WTC11 (cell line): Measurements from ENCODE around the gene RMRP. TPM values are rescaled to one million over a fixed set of nuclear protein-coding genes. Genes with fewer than 3 reads are reported as not detected.

Experiments used
- ATAC-seq: fragments of 200-7000 bp; cut with Tn5 transposase; 2 replicates; pipeline ENCODE4 v1.10.0; 2021; ENCODE audit warnings: mild to moderate bottlenecking, moderate library complexity
- CTCF ChIA-PET: fragments of 300-600 bp; sonication (Branson Sonifier 250); formaldehyde crosslinking; loops from one replicate; lab custom pipeline; 2021; ENCODE audit warnings: antibody characterized with exemption; lab: Charles Lee
- POLR2A ChIA-PET: fragments of 350-600 bp; sonication (Branson Sonifier 250); formaldehyde crosslinking; loops from one replicate; lab custom pipeline; 2021; ENCODE audit warnings: antibody characterized with exemption; lab: Charles Lee
- DNase-seq: peaks from one replicate; pipeline ENCODE4 v3.0.0; 2021; ENCODE audit warnings: low spot score
- H3K27ac Mint-ChIP-seq: 2 replicates; pipeline ENCODE4 v1.8.0; 2021; ENCODE audit warnings: mixed read lengths
- H3K27me3 Mint-ChIP-seq: 2 replicates; pipeline ENCODE4 v1.8.0; 2021; ENCODE audit warnings: low read depth, mild to moderate bottlenecking, moderate library complexity, mixed read lengths
- H3K36me3 Mint-ChIP-seq: 2 replicates; pipeline ENCODE4 v1.8.0; 2021; ENCODE audit warnings: mixed read lengths
- H3K4me1 Mint-ChIP-seq: 2 replicates; pipeline ENCODE4 v1.8.0; 2022; ENCODE audit warnings: mixed read lengths
- H3K4me3 Mint-ChIP-seq: 2 replicates; pipeline ENCODE4 v1.8.0; 2021; ENCODE audit warnings: mild to moderate bottlenecking, moderate library complexity, mixed read lengths
- H3K9me3 Mint-ChIP-seq: 2 replicates; pipeline ENCODE4 v1.8.0; 2021; ENCODE audit warnings: mixed read lengths
- ATF6 ChIP-seq: sonication (generic); formaldehyde crosslinking; IDR thresholded peaks from 2 replicates; pipeline ENCODE4 v1.8.1; 2023; ENCODE audit warnings: mild to moderate bottlenecking, missing genetic modification reagents
- ELF4 ChIP-seq: sonication (generic); formaldehyde crosslinking; IDR thresholded peaks from 2 replicates; pipeline ENCODE4 v1.8.1; 2022; ENCODE audit warnings: low read depth, mild to moderate bottlenecking, moderate library complexity, missing genetic modification reagents
- FOXP1 ChIP-seq: sonication (generic); formaldehyde crosslinking; IDR thresholded peaks from 2 replicates; pipeline ENCODE4 v1.8.0; 2022; ENCODE audit warnings: missing genetic modification reagents, mild to moderate bottlenecking, moderate library complexity, borderline replicate concordance
- PRDM15 ChIP-seq: sonication (generic); formaldehyde crosslinking; IDR thresholded peaks from 2 replicates; pipeline ENCODE4 v1.8.0; 2022; ENCODE audit warnings: missing genetic modification reagents
- STAT6 ChIP-seq: sonication (generic); formaldehyde crosslinking; conservative IDR thresholded peaks from 2 replicates; pipeline ENCODE4 v1.8.1; 2023; ENCODE audit warnings: mild to moderate bottlenecking, low read depth, missing genetic modification reagents, moderate library complexity
- USF1 ChIP-seq: sonication (generic); formaldehyde crosslinking; IDR thresholded peaks from 2 replicates; pipeline ENCODE4 v1.8.0; 2022; ENCODE audit warnings: mild to moderate bottlenecking, missing genetic modification reagents
- USF2 ChIP-seq: sonication (generic); formaldehyde crosslinking; IDR thresholded peaks from 2 replicates; pipeline ENCODE4 v1.8.1; 2023; ENCODE audit warnings: mild to moderate bottlenecking, missing genetic modification reagents, moderate library complexity
- ZMAT4 ChIP-seq: fragments of 250-450 bp; sonication (Bioruptor Pico); IDR thresholded peaks from 2 replicates; pipeline ENCODE4 v1.9.0; 2021; ENCODE audit warnings: mild to moderate bottlenecking
- ZNF416 ChIP-seq: fragments of 250-450 bp; sonication (Bioruptor Pico); IDR thresholded peaks from 2 replicates; pipeline ENCODE4 v1.9.0; 2021; ENCODE audit warnings: mild to moderate bottlenecking, inconsistent platforms
- ZNF425 ChIP-seq: fragments of 250-450 bp; sonication (Bioruptor Pico); conservative IDR thresholded peaks from 2 replicates; pipeline ENCODE4 v1.9.0; 2021; ENCODE audit warnings: mild to moderate bottlenecking
- ZNF532 ChIP-seq: fragments of 250-450 bp; sonication (Bioruptor Pico); IDR thresholded peaks from 2 replicates; pipeline ENCODE4 v1.9.0; 2021; ENCODE audit warnings: mild to moderate bottlenecking, borderline replicate concordance
- total RNA-seq: library from RNA; stranded (reverse); gene quantifications from 3 replicates; pipeline ENCODE4 v1.2.3, GENCODE V29; 2021

Gene RMRP
- total RNA-seq, 1 experiment from 2014 or later: 25,958 TPM

GRCh38 chr9:35619800-35620158 is 38.0 kb downstream of the RMRP start (continued):
- no peak for TF ChIP-seq ZNF425
- TF ChIP-seq, all 79 proteins: peak for 0

- POLR2A ChIA-PET: no interaction called here
- H3K4me1 Mint-ChIP-seq: peaks cover 9% of the 10 kb centered on the region
- no peak for ATAC-seq
- DNase-seq: no peak
- H3K27ac Mint-ChIP-seq: no peak overlapping the region
- no peaks in the 10 kb centered on the region for H3K9me3 Mint-ChIP-seq
- H3K4me3 Mint-ChIP-seq: no peak overlapping the region
- CTCF ChIA-PET: interaction anchor here (0.9 to 2.0 kb wide), 4 partner anchors 9 to 27 kb away, joined by 3 to 13 read pairs (median 5); no protein-coding TSS in a partner anchor
- no peaks in the 10 kb centered on the region for H3K36me3 Mint-ChIP-seq
- peaks cover 53% of the 10 kb centered on the region for H3K27me3 Mint-ChIP-seq
- no peak for TF ChIP-seq PRDM15
- no peak for TF ChIP-seq FOXP1 (CRISPR knock-in tag)
- TF ChIP-seq USF1 (CRISPR knock-in tag): no peak
- TF ChIP-seq ZMAT4: no peak
- TF ChIP-seq USF2: no peak
- no peak for TF ChIP-seq ATF6 (CRISPR knock-in tag)
- TF ChIP-seq ZNF416: no peak
- no peak for TF ChIP-seq STAT6 (CRISPR knock-in tag)
- no peak for TF ChIP-seq ZNF425
- TF ChIP-seq ELF4 (CRISPR knock-in tag): no peak
- TF ChIP-seq ZNF532 (CRISPR knock-in tag): no peak
These were observed 38.7 kb downstream of the RMRP start for GRCh38 chr9:35618854-35619799.
